Gastrocnemius medialis (tissue), 4 donors: ENCODE measurements around the gene UTF1.

Experiments used
- POLR2A ChIP-seq, 2 donors: fragments of 450-650 bp; IDR thresholded peaks; one replicate each; pipeline ENCODE4 v1.6.1; 2017; ENCODE audit warnings: antibody characterized with exemption in 2 of 2, mild to moderate bottlenecking in 2 of 2, moderate library complexity in 2 of 2
- TF ChIP-seq, protein P1 (sequence below), 5 experiments: fragments of 450-650 bp in 3 of 5; fragments of 200-600 bp in 2 of 5; sonication (generic) in 2 of 5; IDR thresholded peaks in 4 of 5; conservative IDR thresholded peaks in 1 of 5; 1 replicate in 4 of 5; 2 replicates in 1 of 5; pipeline ENCODE4 v1.5.1; 2016 to 2019; ENCODE audit warnings: antibody characterized with exemption in 5 of 5, mild to moderate bottlenecking in 3 of 5, moderate library complexity in 3 of 5

DNA sequence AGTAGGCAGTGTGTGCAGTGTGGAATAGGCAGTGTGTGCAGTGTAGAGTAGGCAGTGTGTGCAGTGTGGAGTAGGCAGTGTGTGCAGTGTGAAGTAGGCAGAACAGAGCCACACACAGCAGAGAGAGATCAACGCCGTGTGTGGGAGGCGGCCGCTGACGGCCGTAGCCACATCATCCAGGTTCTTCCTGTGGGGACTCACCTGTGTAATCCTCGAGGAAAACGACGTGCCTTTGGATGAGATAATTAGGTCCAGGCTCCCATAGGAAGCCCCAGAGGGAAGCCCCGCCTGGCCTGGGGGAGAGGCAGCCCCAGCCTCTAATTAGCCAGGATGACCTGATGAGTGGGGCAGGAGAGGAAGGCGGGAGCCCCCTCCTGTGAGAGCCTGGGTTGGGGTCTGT lies 44.6 kb upstream of the UTF1 start:
- TF ChIP-seq, protein P1, sequence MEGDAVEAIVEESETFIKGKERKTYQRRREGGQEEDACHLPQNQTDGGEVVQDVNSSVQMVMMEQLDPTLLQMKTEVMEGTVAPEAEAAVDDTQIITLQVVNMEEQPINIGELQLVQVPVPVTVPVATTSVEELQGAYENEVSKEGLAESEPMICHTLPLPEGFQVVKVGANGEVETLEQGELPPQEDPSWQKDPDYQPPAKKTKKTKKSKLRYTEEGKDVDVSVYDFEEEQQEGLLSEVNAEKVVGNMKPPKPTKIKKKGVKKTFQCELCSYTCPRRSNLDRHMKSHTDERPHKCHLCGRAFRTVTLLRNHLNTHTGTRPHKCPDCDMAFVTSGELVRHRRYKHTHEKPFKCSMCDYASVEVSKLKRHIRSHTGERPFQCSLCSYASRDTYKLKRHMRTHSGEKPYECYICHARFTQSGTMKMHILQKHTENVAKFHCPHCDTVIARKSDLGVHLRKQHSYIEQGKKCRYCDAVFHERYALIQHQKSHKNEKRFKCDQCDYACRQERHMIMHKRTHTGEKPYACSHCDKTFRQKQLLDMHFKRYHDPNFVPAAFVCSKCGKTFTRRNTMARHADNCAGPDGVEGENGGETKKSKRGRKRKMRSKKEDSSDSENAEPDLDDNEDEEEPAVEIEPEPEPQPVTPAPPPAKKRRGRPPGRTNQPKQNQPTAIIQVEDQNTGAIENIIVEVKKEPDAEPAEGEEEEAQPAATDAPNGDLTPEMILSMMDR (IDR thresholded peaks at IDR 0.05 in 4 of 5, conservative IDR thresholded peaks at IDR 0.05 in 1 of 5): no peak
- no peak for TF ChIP-seq POLR2A (IDR thresholded peaks at IDR 0.05)
